Thoracic aorta (tissue), 2 donors: ENCODE data around the gene AFDN. TPM values are rescaled to one million over a fixed set of nuclear protein-coding genes. Genes with fewer than 3 reads are reported as not detected.

Experiments used
- ATAC-seq: fragments of 150-250 bp; one replicate; pipeline ENCODE4 v1.8.0; 2017; ENCODE audit warnings: low read depth; ENCODE audit not compliant: insufficient number of reproducible peaks, low FRiP score
- DNase-seq: peaks from one replicate; pipeline ENCODE4 v3.0.0-alpha.2; 2020; ENCODE audit warnings: low spot score
- H3K27ac ChIP-seq, 2 donors: fragments of 200-600 bp; sonication (generic); 1 replicate in 1 of 2; 2 replicates in 1 of 2; pipeline ENCODE4 v1.5.1; 2016; ENCODE audit warnings: mild to moderate bottlenecking in 2 of 2, moderate library complexity in 2 of 2
- H3K27me3 ChIP-seq: fragments of 200-600 bp; sonication (generic); replicated peaks from 2 replicates; pipeline ENCODE4 v1.6.0; 2016; ENCODE audit warnings: mild to moderate bottlenecking; ENCODE audit not compliant: insufficient read depth
- H3K36me3 ChIP-seq: fragments of 200-600 bp; sonication (generic); one replicate; pipeline ENCODE4 v1.5.1; 2016
- H3K4me1 ChIP-seq, 2 donors: fragments of 200-600 bp; sonication (generic); 1 replicate in 1 of 2; 2 replicates in 1 of 2; pipeline versions ENCODE4 v1.5.1 to v1.6.0; 2016; ENCODE audit warnings: low read depth in 2 of 2, mild to moderate bottlenecking in 1 of 2; ENCODE audit not compliant: control insufficient read depth in 1 of 2
- H3K4me3 ChIP-seq: fragments of 200-600 bp; sonication (generic); 2 replicates; pipeline ENCODE4 v1.5.1; 2016; ENCODE audit warnings: mild to moderate bottlenecking
- H3K9me3 ChIP-seq: fragments of 200-600 bp; sonication (generic); 2 replicates; pipeline ENCODE4 v1.5.1; 2016
- total RNA-seq, 2 donors: library from RNA; depleted of rRNA; stranded (reverse); fragments of >200 nt; gene quantifications; one replicate each; pipeline versions ENCODE4 v1.1.0 to v1.2.3, GENCODE V29; 2016
- TF ChIP-seq, protein P1 (sequence below): fragments of 200-600 bp; sonication (generic); IDR thresholded peaks from one replicate; pipeline ENCODE4 v1.5.1; 2019; ENCODE audit warnings: antibody characterized with exemption

The AFDN gene
- total RNA-seq, 2 donors from 2014 or later: 70.5 to 79.5 TPM

DNA sequence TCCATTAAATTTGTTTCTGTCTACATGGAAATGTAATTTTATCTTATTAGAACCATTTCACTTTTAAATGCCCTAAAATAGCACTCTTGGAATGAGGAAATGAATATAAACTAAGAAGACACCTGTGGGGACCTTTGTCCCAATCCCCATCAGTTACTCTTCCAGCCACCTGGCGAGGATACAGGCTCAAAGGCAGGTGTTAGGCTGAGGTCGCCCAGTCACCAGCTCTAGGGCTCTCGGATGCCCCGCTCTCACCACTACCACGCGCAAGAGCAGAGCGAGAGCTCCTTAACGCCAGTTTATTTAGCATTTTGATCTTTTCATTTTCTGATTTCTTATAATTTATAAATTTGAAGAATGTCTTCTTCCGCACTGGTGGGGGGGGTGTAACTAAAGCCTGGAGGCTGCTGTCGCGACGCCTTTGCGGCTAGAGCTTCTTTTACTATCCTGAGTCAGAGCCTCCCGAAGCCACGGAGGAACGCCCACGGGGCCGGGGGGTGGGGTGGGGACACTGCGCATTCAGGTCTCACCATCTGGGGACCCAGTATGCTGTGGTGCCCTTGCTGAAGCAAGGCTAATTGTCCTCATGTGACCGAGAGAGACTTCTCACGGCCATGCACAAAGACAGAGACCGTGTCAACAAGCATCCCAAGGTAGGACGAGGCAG lies 38.7 kb upstream of the AFDN start:
- H3K27ac ChIP-seq: no peak overlapping the region
- no peak overlapping the region for H3K4me3 ChIP-seq
- DNase-seq (no peak), ATAC-seq (no peak)
- no peaks in the 10 kb centered on the region for H3K4me1 ChIP-seq
- H3K36me3 ChIP-seq: no peaks in the 10 kb centered on the region
- H3K9me3 ChIP-seq: no peaks in the 10 kb centered on the region
- no peaks in the 10 kb centered on the region for H3K27me3 ChIP-seq
- TF ChIP-seq, protein P1, sequence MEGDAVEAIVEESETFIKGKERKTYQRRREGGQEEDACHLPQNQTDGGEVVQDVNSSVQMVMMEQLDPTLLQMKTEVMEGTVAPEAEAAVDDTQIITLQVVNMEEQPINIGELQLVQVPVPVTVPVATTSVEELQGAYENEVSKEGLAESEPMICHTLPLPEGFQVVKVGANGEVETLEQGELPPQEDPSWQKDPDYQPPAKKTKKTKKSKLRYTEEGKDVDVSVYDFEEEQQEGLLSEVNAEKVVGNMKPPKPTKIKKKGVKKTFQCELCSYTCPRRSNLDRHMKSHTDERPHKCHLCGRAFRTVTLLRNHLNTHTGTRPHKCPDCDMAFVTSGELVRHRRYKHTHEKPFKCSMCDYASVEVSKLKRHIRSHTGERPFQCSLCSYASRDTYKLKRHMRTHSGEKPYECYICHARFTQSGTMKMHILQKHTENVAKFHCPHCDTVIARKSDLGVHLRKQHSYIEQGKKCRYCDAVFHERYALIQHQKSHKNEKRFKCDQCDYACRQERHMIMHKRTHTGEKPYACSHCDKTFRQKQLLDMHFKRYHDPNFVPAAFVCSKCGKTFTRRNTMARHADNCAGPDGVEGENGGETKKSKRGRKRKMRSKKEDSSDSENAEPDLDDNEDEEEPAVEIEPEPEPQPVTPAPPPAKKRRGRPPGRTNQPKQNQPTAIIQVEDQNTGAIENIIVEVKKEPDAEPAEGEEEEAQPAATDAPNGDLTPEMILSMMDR: no peak

DNA sequence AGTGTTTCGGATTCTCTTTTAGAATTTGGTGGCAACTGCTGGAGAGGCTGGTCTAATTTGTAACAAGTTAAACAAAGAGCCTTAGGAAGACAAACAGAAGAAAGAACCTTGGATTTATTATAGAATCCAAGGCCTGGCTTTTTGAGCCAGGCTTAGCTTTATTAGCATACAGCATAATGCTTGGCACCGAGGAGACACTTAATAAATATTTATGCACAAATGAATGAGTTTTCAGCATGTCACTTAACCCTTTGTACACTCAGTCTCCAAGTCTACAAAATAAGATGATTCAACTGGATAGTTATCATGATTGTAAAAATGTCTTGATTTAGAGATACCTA lies 38.2 kb upstream of the AFDN start:
- no peaks in the 10 kb centered on the region for H3K4me1 ChIP-seq
- TF ChIP-seq, protein P1: no peak

DNA sequence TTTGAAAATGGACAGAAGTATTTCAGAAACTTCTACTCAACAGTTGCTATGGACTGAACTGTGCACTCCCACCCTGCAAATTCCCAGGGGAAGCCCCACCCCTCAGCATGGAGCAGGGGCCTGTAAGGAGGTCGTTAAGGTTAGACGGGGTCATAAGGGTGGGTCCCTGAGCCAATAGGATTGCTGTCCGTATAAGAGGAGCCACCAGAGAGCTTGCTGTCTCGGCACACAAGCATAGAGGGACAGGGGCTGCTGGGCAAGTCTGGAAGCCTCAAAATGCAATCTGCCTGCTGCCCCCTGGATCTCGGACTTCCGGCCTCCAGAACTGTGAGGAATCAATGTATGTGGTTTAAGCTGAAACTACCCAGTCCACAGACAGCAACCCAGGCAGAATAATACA lies 37.4 kb upstream of the AFDN start:
- no peaks in the 10 kb centered on the region for H3K36me3 ChIP-seq
- TF ChIP-seq, protein P1: no peak
- no peak for DNase-seq

More for the DNA sequence above, 38.2 kb upstream of the AFDN start:
- Histone ChIP-seq H3K36me3 (no peaks in the 10 kb centered on the region), H3K9me3 (no peaks in the 10 kb centered on the region), H3K27ac (no peak overlapping the region), H3K4me3 (no peak overlapping the region), H3K27me3 (no peaks in the 10 kb centered on the region)
- ATAC-seq (no peak), DNase-seq (no peak)

DNA sequence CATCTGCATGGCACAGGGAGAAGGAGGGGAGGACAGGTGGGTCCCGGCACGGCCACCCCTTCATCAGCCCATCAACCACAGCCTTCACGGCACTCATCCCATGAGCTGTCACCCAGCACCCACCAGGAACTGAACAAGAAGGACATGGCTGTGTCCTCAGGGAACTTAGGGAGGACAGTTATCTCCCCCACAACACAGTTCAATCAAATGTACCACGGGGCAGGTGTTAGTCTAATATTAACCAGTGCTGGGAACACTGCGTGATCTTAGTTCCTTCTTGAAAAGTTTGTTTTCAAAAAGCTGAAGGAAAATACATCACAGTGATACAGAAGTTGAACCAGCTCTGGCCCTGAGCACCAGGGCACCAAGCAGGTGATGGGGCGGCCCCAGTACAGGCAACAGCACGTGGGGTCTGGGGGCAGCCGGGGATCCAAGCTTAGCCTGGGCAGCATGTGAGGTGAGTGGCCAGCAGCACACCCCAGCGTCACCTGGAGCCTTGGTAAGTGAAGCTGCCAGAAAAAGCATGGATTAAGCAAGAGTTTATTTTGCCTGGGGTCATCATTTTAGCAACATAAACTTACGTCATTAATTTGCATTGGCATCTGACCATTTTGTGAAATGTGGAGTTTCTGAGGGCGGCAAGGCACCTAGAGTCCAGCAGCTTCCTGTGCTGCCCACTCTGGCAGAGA lies 35.5 kb upstream of the AFDN start:
- no peak for ATAC-seq
- no peak overlapping the region for H3K27ac ChIP-seq
- H3K4me3 ChIP-seq: no peak overlapping the region
- H3K4me1 ChIP-seq: peaks cover 3 to 5% of the 10 kb centered on the region in 2 donors
- H3K36me3 ChIP-seq: no peaks in the 10 kb centered on the region
- H3K9me3 ChIP-seq: no peaks in the 10 kb centered on the region
- TF ChIP-seq, protein P1: no peak
- H3K27me3 ChIP-seq: no peaks in the 10 kb centered on the region
- DNase-seq: no peak

More for the DNA sequence above, 37.4 kb upstream of the AFDN start:
- Histone ChIP-seq H3K27me3 (no peaks in the 10 kb centered on the region), H3K4me1 (no peaks in the 10 kb centered on the region), H3K4me3 (no peak overlapping the region), H3K9me3 (no peaks in the 10 kb centered on the region), H3K27ac (no peak overlapping the region)
- ATAC-seq: no peak

DNA sequence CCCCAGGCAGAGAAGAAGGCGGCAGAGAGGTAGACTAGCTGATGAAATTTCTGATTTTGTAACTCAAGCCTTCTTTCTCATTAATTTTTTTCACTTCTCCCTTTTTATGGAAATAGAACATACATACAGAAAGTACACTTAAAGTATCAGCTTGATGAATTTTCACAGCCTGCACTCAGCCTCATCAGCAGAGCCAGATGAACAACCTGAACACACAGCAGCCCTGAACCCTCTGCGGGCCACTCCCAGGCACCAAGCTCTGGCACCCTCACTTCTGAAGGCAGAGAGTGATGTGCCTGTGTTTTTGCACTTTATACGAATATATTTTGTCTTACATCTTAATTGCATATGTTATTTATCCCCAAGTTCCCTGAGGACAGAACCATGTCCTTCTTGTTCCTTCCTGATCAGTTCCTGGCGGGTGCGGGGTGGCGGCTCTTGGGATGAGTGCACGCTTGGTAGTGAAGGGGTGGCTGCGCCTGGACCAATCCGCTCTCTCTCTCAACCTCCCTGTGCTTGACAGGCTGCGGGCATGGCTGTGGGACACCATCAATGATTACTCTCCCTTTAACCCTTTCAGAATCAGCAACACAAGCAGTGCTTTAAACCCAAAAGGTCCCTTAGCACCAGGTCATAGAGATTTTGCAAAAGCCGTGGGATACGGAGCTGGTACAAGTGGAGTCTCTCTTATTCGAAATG lies 34.8 kb upstream of the AFDN start:
- TF ChIP-seq, protein P1: no peak
- DNase-seq: no peak

More for the DNA sequence above, 34.8 kb upstream of the AFDN start:
- ATAC-seq: no peak
- Histone ChIP-seq H3K4me1 (peaks cover 3 to 10% of the 10 kb centered on the region in 2 donors), H3K4me3 (no peak overlapping the region), H3K36me3 (no peaks in the 10 kb centered on the region), H3K27ac (no peak overlapping the region), H3K9me3 (no peaks in the 10 kb centered on the region), H3K27me3 (no peaks in the 10 kb centered on the region)
